HG02884 (cell line): ENCODE results near the gene LST1.
A peak's percentile ranks its signal among the peaks of the same experiment; 100 is the strongest.

Experiments used
- ATAC-seq: cut with Tn5 transposase; IDR thresholded peaks from one replicate; pipeline ENCODE4 v1.9.1; 2021; ENCODE audit warnings: mild to moderate bottlenecking, moderate library complexity; ENCODE audit not compliant: unreplicated experiment

LST1 gene

DNA sequence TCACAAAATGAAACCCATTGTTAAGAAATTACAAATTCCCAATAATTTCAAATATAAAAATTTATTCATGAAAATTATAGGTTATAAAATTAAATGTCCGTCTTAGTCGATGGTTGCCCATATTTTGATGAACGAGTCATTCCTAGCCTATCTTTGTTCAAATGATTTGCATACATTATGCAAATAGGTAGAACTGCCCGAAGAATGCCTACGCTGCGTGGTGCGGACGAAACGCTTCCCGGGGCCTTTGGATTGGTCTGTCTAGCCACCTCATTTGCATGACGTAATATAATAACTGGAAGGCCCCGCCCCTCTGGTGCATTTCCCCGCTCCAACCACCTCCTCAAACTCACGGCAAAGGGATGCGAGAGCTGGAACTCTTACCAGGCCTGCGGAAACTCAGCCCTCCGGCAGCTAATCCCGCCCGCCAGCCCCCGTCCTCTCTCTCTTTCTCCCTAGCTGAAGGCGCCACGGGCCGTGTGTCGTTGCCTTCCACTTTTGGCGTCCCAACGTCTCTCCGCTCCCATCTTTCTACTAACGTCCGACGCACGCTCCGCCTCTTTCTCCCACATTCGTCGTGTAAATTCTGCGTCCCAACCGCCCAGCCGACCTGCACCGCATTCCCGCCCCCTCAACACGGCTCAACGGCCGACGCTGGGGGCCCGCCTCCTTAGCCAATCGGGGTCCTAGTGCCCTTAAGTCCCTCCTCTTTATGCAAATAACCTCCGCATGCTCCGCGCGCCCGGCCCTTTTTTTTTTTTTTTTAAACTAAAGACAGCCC lies 33.9 kb downstream of the LST1 start:
- ATAC-seq, result peak; percentile 70

DNA sequence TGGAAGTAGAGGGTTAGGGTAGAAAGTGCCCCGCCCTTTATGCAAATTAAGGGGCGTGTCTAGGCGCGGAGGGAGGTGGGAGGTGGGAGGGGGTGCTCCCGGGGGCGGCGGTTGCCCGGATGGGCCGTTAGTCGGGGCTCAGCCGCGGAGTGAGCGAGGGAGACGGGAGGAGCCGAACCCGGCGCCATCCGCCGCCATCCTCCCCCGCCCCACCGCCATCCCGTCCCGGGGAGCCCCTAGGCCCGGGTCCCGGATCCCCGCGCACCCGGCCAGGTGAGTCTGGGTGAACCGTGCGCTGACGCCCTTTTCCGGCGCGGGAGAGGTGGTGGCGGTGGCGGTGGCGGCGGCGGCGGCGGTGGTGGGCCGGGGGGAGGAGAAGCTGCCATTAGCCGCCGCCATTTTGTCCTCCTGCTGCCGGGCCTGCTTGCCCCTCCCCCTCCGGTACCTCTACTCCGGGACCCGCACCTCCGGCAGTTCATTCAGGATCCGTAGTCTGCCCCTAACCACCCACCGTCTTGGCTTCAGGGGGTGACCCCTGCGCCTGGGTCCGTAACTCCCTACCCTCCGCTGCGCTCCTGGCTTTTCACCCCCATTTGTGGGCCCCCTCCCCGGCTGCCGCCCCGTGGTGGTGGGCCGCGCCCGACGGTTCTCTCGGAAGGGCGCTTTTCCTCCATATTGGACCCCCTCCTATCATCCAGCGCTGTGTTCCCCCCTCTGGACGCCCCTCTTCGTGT lies 34.7 kb downstream of the LST1 start, which contains the start of gene PRRC2A:
Gene PRRC2A, plus strand, starts transcription at position 130 of the 734 bp plus-strand sequence. CDS start 2,075 bp downstream, outside the sequence.
- ATAC-seq, result peak; percentile 20

DNA sequence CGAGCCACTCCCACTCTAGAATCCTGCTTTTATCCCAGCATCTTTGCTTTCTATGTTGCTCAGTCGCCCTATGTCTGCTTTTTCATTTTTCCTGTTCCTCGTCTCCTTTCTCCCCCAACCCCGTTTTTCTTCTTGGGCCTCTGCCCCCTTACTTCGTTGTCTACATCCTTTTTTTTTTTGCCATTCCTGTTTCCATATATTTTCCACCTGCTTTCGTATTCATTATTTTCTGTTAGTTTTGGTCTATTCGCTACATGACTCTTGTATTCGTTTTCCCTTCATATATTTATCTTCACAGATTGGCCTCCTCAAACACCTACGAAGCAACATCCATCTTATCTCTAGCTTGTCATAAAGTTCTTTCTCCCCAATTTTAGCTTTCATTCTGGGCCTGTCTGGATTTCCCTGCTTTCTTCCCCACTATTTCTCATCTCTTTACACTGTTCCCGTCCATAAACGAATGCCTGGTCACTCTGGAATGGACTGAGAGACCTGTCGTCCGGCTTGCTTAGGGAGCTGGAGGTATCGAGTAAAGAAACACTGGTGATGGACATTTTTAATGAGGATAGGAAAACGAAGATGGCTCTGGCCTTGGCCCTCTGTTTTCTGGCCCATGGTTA lies 35.4 kb downstream of the LST1 start:
- no peak for ATAC-seq

DNA sequence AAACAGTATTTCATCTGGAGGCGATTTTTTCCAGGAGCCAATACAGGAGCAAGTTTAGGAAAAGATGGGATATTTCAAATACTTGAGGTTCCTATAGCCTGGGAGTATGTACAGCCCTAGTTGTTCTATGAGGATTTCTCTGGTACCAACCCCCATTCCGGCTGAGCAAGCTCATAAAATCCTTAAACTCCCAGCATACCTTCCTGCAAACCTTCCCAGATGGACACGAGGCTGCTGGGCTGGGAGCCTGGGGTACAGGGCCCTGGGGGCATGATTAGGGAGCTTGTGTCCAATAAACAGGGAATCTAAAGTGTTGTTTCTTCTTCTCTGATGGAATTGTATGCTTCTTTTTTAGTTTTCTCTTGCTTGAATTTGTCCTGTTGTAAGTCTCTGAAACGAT lies 35.9 kb downstream of the LST1 start:
- no peak for ATAC-seq

DNA sequence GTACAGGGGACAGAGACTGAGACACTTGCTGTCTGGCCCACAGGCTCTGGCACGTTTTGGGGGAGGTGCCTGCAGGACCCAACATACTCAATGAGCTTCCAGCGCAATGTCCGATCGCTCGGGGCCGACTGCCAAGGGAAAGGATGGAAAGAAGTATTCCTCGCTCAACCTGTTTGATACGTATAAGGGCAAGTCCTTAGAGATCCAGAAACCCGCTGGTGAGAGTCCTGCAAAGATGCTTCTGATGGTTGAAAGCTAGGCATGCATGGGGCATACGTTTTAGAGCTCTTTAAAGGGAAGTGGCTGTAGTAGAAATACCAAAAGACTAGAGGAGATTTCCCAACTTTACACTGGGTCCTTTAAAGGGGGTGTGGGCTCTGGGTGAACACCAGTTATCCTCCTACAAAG lies 36.6 kb downstream of the LST1 start:
- ATAC-seq, result no peak

DNA sequence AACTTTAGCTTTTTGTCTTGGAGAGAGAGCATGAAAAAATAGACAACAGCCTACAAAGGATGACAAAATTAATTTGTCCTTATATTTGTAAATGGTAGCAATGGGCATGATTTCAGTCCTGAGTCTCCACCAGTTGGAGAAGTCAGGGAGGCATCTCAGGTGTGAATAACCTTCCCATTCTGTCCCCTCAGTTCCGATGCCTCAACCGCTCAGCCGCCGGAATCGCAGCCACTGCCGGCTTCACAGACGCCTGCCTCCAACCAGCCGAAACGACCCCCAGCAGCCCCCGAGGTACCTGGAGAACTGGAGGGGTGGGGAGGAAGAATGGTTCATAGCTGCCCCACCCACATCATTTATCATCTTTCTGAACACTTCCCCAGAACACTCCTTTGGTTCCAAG lies 38.0 kb downstream of the LST1 start:
- ATAC-seq, result no peak

DNA sequence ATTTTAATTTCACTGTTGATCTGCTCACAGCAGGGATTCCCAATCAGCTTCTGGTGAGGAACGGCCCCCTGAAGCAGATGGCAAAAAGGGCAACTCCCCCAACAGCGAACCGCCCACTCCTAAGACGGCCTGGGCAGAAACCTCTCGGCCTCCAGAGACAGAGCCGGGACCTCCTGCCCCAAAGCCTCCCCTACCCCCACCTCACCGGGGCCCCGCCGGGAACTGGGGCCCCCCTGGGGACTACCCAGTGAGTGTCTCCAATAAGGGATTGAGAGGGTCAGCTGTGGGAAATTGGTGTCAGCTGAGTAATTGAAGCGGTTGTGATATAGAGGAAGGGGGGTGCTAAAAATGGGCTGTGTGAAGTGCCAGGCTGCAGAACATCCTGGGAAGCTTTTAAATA lies 40.9 kb downstream of the LST1 start:
- no peak for ATAC-seq

DNA sequence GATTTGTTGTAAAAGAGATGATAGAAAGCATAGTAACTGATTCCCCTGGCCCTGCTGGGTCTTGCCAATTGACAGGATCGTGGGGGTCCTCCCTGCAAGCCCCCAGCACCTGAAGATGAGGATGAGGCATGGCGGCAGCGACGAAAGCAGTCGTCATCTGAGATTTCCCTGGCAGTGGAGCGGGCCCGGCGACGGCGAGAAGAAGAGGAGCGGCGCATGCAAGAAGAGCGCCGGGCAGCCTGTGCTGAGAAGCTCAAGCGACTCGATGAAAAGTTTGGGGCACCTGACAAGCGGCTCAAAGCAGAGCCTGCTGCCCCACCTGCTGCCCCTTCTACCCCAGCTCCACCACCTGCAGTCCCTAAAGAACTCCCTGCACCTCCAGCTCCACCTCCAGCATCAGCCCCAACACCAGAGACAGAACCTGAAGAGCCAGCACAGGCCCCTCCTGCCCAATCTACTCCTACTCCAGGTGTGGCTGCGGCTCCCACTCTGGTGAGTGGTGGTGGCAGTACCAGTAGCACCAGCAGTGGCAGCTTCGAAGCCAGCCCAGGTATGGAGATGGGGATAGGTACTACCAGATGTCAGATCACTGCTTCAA lies 41.7 kb downstream of the LST1 start:
- ATAC-seq, result no peak

DNA sequence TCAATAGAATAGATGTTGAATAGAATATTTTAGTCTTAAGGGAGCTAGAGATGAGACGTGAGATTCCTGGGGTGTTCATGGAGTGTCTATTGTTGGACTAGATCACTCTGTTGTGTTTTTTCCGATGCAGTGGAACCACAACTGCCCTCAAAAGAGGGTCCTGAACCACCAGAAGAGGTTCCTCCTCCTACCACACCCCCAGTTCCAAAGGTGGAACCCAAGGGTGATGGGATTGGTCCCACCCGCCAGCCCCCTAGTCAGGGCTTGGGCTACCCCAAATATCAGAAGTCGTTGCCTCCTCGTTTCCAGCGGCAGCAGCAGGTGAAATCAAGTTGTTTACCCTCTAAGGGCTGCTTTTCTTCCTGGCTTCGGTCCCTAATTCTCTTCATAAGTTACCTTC lies 42.9 kb downstream of the LST1 start:
- no peak for ATAC-seq

DNA sequence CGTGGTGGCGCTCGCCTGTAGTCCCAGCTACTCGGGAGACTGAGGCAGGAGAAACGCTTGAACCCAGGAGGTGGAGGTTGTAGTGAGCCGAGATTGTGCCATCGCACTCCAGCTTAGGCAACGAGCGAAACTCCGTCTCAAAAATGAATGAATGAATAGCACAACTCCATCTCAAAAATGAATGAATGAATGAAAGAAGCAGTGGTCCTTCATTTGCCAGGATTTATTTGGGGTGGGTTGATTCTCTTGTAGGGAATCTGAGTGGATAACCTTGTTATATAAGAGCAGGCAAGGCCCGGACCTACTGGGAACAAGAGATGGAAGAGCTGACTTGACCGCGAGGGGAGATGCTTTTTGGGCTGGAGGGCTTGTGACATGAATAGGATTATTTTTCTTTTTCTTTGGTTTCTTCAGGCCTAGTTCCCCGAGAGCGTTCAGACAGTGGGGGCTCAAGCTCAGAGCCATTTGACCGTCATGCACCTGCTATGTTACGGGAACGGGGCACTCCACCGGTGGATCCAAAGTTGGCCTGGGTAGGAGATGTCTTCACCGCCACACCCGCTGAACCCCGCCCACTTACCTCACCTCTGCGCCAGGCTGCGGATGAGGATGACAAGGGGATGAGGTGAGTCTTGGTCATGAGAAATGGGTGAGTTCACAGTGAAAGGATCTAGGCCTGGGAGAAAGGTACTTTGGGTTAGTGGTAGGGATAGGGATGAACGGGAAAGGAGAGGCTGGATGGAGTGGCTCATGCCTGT lies 44.3 kb downstream of the LST1 start:
- ATAC-seq, result no peak

DNA sequence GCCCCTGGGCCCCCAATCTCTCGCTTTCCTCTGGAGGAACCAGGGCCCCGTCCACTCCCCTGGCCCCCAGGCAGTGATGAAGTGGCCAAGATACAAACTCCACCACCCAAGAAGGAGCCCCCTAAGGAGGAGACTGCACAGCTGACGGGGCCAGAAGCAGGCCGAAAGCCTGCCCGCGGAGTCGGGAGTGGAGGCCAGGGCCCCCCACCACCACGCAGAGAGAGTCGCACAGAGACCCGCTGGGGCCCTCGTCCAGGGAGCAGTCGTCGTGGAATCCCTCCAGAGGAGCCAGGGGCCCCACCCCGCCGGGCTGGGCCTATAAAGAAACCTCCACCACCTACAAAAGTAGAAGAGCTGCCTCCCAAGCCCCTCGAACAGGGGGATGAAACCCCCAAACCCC lies 45.1 kb downstream of the LST1 start:
- ATAC-seq, result no peak

DNA sequence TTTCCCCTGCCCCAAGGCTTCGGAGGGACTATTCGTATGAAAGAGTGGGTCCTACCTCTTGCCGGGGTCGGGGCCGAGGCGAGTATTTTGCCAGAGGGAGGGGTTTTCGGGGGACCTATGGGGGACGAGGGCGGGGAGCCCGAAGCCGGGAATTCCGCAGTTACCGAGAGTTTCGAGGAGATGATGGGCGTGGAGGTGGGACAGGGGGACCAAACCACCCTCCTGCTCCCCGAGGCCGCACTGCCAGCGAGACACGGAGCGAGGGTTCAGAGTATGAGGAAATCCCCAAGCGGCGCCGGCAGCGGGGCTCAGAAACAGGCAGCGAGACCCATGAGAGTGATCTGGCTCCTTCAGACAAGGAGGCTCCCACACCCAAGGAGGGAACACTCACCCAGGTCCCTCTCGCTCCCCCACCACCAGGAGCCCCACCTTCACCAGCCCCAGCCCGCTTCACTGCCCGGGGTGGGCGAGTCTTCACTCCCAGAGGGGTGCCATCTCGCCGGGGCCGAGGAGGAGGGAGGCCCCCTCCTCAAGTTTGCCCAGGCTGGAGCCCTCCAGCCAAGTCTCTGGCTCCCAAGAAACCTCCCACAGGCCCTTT lies 45.7 kb downstream of the LST1 start:
- no peak for ATAC-seq

DNA sequence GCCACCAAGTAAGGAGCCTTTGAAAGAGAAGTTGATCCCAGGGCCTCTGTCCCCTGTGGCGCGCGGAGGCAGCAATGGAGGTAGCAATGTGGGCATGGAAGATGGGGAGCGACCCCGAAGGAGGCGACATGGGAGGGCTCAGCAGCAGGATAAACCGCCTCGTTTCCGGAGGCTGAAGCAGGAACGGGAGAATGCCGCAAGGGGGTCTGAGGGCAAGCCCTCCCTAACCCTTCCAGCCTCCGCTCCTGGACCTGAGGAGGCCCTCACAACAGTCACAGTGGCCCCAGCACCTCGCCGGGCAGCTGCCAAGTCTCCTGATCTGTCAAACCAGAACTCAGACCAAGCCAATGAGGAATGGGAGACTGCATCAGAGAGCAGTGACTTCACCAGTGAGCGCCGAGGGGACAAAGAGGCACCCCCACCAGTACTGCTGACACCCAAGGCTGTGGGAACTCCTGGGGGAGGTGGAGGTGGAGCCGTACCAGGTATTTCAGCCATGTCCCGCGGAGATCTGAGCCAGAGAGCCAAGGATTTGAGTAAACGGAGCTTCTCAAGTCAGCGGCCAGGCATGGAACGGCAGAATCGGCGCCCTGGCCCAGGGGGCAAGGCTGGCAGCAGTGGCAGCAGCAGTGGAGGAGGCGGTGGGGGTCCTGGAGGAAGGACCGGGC lies 46.3 kb downstream of the LST1 start:
- ATAC-seq, result no peak

DNA sequence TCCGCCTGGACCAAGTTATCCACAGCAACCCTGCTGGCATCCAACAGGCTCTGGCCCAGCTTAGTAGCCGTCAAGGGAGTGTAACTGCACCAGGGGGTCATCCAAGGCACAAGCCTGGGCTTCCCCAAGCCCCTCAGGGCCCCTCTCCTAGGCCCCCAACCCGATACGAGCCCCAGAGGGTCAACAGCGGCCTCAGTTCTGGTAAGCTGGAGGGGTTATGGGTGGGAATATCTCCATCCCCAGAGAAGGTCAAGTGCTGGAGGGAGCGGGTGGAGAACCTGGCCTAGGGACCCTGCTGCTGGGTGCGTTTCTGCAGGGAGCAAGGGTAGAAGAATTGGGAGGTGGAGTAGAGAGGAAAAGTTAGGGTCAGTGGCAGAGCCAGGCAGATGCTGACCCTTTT lies 47.4 kb downstream of the LST1 start:
- no peak for ATAC-seq

DNA sequence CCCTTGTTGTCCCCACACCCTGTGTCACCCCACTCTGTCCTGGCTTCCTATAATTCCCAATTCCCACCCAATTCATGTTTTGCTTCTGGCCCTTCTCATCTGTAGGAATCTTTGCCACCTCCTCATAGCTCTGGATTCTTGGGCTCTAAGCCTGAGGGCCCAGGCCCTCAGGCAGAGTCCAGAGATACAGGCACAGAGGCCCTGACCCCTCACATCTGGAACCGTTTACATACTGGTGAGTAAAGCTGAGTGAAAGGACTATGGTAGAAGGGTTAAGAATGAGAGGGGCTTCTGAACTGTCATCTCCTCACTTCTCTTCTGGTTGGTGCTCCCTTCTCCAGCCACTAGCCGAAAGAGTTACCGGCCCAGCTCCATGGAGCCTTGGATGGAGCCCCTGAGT lies 48.1 kb downstream of the LST1 start:
- ATAC-seq, result no peak

DNA sequence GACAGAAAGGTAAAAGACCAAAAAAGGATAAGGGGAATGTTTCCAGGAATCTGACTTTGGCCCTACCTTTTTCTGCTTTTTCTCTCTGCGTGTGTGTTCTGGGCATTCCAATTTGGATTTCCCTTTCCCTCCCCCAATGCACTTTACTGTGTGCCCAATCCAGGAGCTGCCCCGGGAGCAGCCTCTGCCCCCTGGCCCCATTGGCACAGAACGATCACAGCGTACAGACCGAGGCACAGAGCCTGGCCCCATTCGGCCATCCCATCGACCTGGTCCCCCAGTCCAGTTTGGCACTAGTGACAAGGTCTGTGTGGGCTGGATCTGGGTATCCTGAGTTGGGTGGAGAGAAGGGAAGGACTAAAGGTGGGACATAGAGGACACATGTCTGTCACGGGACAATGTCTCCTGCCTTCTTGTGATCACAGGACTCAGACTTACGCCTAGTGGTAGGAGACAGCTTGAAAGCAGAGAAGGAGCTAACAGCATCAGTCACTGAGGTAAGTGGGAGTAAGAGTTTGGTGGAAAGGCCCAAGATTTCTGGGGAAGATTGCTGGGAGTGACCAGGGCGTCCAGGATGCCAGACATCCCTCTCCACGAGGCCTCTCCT lies 49.0 kb downstream of the LST1 start:
- ATAC-seq, result no peak

DNA sequence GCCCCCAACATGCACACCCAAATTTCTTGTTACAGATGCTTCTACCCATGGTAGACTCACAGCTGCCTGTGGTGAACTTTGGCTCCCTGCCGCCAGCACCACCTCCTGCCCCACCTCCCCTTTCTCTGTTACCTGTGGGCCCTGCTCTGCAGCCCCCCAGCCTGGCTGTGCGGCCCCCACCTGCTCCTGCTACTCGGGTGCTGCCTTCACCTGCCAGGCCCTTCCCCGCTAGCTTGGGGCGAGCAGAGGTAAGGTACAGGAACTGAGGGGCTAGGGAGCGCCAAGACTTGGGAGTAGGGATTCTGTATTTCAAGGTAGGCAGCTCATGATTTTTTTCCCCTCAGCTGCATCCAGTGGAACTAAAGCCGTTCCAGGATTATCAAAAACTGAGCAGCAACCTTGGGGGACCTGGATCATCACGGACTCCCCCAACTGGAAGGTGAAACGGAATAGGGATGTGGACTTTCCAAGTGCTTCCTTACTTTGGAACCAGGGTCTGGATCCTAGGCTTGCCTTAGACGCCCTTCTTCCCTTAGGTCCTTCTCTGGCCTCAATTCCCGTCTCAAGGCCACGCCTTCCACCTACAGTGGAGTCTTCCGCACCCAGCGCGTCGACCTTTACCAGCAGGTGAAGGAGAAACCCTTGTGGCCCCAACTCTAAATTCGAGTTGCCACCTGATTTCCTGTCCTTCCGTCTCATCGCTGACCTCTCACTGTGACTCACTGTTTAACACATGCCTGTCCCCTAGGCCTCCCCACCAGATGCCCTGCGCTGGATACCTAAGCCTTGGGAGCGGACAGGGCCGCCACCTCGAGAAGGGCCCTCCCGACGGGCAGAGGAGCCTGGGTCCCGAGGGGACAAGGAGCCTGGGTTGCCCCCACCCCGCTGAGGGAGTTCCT lies 50.9 kb downstream of the LST1 start:
- ATAC-seq, result no peak
